ENCODE results near the gene HMGCLL1.

HMGCLL1 gene

DNA sequence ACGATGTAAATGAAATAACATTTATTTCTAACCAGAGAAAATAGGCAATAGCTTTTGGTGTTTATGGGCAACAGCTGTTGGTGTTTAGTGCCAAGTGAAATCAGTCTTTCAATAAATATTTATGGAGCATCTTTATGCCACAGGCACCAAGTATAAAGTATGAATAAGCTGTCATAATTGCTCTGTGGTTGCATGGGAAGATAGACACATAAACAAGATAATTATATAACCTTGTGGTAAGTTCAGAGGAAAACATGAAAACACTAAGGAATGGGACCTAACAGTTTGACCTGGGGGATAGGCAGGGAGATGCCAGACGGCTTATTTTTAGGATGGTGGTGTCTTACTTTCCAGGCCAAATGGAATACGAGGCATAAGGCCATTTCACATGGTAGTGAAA is 140.8 kb downstream of the HMGCLL1 start:
- DNase-seq = no peak

DNA sequence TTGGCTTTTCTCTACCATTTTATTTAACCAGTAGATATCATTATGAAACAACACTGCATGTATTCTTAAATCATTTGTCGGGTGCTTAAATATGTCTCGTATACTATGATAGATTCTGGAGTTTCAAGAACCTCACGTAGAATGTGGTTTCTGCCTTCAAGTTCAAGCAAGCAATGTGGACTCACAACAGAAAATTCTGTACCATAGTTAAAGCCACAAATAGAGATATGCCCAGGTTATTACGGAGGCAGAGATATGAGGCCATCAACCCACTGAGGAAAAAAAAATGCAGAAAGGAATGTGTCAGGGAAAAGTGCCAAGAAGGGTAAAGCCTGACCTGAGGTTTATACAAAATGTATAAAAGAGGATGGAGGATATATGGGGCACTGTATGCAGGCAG is 141.9 kb downstream of the HMGCLL1 start:
- DNase-seq = no peak

DNA sequence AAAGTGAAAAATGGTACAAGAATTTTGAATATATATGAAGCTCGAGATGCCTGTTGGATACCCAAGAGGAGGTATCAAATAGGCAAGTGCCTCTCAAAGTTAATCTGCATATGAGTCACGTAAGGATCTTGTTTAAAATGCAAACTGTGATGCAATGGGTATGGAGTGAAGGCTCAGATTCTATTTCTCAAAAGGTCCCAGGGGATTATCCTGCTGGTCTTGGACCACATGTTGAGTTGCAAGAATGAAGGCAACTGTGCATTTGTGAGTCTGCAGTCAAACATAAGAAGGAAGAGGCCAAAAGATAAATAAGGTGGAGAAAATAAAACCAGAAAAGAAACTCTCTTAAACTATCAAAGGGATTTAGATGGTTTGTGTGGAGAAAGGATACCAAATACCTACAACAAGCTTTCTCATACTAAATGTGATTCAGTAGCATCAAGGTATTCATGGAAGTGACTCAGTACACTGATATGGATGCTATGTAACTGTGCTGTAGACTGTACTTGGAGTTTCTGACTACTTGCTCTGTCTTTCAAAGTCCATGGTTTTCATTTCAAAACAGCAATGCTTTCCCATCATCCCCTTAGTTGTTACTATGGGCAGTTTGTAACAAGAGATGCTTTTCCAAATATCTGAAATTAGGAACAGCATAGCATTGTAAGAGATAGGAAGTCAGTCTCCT is 145.4 kb downstream of the HMGCLL1 start:
- DNase-seq = no peak

DNA sequence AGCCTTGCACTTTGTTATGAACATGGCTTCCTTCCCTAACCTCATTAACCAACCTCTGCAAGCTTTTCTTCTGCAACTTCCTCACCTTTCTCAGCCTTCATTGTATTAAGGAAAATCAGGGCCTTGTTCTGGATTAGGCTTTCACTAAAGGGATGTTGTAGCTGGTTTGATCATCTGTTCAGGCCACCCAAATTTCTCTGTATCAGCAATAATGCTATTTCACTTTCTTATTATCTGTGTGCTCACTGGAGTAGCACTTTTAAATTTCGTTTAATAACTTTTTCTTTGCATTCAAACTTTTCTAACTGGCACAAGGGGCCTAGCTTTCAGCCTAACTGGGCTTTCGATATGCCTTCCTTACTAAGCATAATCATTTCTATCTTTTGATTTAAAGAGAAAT is 155.1 kb downstream of the HMGCLL1 start:
- no peak for DNase-seq

DNA sequence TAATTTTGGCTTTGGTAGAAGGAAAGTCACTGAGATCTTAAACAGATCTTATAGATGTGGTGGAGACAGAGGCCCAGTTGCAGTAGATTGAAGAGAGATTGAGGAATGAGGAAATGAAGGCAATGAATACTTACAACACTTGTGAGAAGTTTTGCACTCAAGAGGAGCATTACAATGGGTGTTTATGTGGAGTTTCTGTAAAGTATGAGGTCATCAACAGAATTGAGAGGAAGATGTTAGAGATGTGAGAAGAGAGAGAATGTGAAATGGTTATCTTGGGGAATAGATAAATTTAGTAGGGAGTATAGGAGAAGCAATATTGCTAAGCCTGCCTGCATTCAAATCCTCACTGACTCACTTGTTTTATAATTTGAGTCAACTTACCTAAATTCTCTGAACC is 168.3 kb downstream of the HMGCLL1 start:
- no peak for DNase-seq

DNA sequence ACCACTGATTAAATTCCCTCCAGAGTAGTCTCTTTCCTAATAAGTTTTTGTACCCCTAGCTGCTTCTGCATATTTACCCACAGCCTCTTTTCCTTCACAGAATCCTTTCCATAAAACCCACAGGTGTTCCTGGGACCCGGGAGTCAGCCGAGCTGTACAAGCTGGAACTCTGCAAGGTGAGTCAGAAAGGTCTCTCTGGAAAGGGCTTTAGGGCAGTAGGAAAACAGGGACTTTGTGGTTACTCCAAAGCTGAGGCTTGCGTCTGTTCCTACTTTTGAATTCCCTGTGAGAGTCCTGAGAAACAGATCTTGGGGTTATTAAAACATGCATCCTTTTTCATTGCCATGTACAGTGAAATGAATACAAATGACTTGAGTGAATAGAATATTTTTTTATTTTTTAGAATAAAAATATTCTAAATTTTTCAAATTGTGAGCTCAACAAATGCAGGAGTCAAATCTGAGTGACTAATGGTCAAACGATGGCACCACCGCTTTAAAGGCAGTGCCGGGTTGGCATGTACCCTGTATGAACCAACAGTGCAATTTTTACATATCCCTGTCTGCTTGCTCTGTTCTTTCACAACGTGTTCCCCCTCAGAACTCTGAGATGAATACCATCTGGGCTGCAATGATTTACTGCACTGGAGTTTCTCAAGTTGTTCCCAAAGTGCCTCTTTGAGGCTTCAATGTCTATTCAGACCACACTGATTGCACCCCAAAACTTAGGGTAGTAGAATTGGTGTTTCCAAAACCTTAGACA is 173.3 kb downstream of the HMGCLL1 start:
- DNase-seq = no peak

DNA sequence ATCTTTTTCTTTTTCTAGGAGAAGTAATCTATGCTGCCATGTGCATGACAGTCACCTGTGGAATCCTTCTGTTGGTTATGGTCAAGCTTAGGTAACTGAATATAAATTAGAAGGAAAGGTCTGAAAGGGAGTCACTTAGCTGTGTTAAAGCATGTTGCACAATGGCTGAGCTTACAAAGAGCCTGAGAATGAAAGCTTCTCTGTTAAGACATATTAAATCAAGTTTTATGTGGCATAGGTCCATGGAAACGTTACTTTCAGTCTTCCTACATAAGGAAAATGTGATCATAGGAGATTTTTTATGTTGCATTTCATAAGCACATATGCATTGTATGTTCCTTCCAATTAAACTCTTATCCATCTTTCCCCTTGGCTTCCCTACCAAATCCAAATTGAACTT is 179.6 kb downstream of the HMGCLL1 start:
- DNase-seq = no peak

DNA sequence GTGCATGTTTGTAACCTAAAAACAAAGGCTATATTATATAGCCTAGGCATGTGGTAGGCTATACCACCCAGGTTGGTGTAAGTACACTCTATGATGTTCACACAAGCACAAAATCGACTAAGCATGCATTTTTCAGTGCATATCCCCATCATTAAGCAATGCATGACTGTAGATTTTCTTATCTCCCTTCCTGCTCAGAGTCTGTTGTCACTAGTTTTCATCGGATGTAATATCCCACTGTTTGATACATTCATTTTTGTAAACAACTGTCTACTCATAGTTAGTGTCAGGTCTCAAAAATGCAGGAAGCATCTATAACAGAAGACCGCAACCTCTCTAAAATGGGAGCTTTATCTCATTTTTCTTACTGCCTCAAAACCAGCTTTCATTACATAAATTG is 181.0 kb downstream of the HMGCLL1 start:
- DNase-seq = no peak

DNA sequence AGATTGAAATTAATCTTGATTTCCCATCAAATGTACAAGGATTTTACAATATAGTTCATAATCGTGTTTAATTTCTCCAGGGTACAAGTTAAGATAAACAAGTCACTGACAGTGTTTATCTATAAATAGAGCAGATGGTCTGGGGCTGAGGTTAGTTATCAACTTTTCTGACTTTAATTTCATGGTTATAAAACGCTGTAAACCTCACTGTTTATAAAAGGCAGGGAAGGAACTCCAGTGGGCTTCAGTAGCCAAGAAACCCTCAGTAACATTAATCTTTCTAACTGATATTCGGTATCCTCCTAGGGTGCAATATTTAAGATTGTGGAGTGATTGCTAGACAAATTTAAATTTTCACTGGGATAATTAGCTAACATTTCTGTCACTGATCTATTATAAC is 183.1 kb downstream of the HMGCLL1 start:
- DNase-seq = no peak

DNA sequence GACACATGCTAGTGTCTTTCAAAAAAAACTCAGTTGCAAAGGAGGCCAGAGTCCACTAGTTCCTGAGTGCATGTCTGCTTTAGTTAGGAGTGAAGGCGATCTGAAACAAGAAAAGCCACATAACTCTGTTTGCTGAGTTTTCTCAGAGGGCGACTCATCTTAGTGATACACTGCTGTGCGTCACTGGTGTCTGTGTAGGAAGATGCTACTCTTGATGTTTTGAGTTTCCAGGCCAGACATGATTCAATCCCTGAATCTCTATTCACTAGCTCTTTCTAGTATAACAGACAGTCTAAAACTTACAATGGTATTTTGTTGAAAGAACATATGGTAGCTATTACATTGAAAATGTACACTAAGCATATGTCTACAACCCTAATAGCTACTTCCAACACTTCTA is 190.8 kb downstream of the HMGCLL1 start:
- no peak for DNase-seq
